ENCODE measurements around the gene PLEKHF1. TPM values are rescaled to one million over a fixed set of nuclear protein-coding genes. Genes with fewer than 3 reads are reported as not detected.
A peak's percentile ranks its signal among the peaks of the same experiment; 100 is the strongest.

Gene PLEKHF1
- total and polyA plus RNA-seq, 2 of the 13 experiments (the other 11 are each of a cell fraction or from before 2014, with no cell fraction given): 2.9 to 3.8 TPM

- TF ChIP-seq HOMEZ (CRISPR knock-in tag; IDR thresholded peaks at IDR 0.05; ENCODE audit: low read depth) (no peak), ZBTB37 (CRISPR knock-in tag; IDR thresholded peaks at IDR 0.05) (no peak), MTA3 (CRISPR knock-in tag; IDR thresholded peaks at IDR 0.05) (no peak), CBFB (CRISPR knock-in tag; IDR thresholded peaks at IDR 0.05) (no peak), ZZZ3 (CRISPR knock-in tag; IDR thresholded peaks at IDR 0.05; ENCODE audit: borderline replicate concordance) (no peak; the same call in 1 of the 2 replicates), ELK4 (CRISPR knock-in tag; IDR thresholded peaks at IDR 0.05; ENCODE audit: borderline replicate concordance) (no peak), U2AF2 (IDR thresholded peaks at IDR 0.05; ENCODE audit: low read depth, low read length) (no peak), RAD21 (CRISPR knock-in tag; IDR thresholded peaks at IDR 0.05) (no peak), MIER2 (CRISPR knock-in tag; IDR thresholded peaks at IDR 0.05) (no peak), ZNF382 (CRISPR knock-in tag; IDR thresholded peaks at IDR 0.05; ENCODE audit: borderline replicate concordance) (no peak), TMF1 (CRISPR knock-in tag; IDR thresholded peaks at IDR 0.05; ENCODE audit: low read depth) (no peak), THAP8 (CRISPR knock-in tag; IDR thresholded peaks at IDR 0.05; ENCODE audit: borderline replicate concordance) (0 out of 2 replicates have a peak, but pooled peaks have one; percentile 34), HOXD1 (CRISPR knock-in tag; IDR thresholded peaks at IDR 0.05) (peak; percentile 67; the same call in 1 of the 2 replicates), MAFF (IDR thresholded peaks at IDR 0.05; ENCODE audit: low read depth, low read length) (no peak), ZNF83 (CRISPR knock-in tag; IDR thresholded peaks at IDR 0.05; ENCODE audit: borderline replicate concordance) (no peak), ZNF253 (CRISPR knock-in tag; IDR thresholded peaks at IDR 0.05; ENCODE audit: borderline replicate concordance) (no peak), KDM6A (CRISPR knock-in tag; IDR thresholded peaks at IDR 0.05; ENCODE audit: low read depth) (no peak), SAP130 (CRISPR knock-in tag; IDR thresholded peaks at IDR 0.05; ENCODE audit: low read depth) (peak; percentile 72), GLI4 (CRISPR knock-in tag; IDR thresholded peaks at IDR 0.05; ENCODE audit: borderline replicate concordance) (no peak), ZNF883 (CRISPR knock-in tag; IDR thresholded peaks at IDR 0.05; ENCODE audit: not compliant biosample characterization) (peak; percentile 66), MAFK (conservative IDR thresholded peaks at IDR 0.05 in 1 of 2, IDR thresholded peaks at IDR 0.05 in 1 of 2; ENCODE audit: low read length in 2 of 2) (no peak), NAIF1 (CRISPR knock-in tag; IDR thresholded peaks at IDR 0.05; ENCODE audit: borderline replicate concordance) (no peak)
Observed at GRCh38 chr19:29714953-29715700, 49.9 kb downstream of the PLEKHF1 start, which contains the start of gene C19orf12 (continued).
